Trophoblast cell (in vitro differentiated cells and primary cell): Measurements from ENCODE around the gene MYO5A.
A peak's percentile ranks its signal among the peaks of the same experiment; 100 is the strongest.

Experiments
- DNase-seq, 2 donors: peaks; one replicate each; pipeline ENCODE4 v3.0.0-alpha.2; 2016
- H2AFZ ChIP-seq: 2 replicates; pipeline ENCODE4 v1.6.1; 2013; ENCODE audit warnings: low read length, moderate library complexity, mild to moderate bottlenecking; ENCODE audit not compliant: insufficient read depth, poor library complexity
- H2AK5ac ChIP-seq: 2 replicates; pipeline ENCODE4 v1.6.1; 2013; ENCODE audit warnings: mild to moderate bottlenecking, low read length
- H2BK120ac ChIP-seq: 2 replicates; pipeline ENCODE4 v1.6.1; 2013; ENCODE audit warnings: low read length, mild to moderate bottlenecking, moderate library complexity; ENCODE audit not compliant: insufficient read depth, poor library complexity
- H2BK12ac ChIP-seq: 2 replicates; pipeline ENCODE4 v1.6.1; 2013; ENCODE audit warnings: mild to moderate bottlenecking, low read length, moderate library complexity
- H2BK5ac ChIP-seq: 2 replicates; pipeline ENCODE4 v1.6.1; 2013; ENCODE audit warnings: low read length, low read depth, moderate library complexity, mild to moderate bottlenecking; ENCODE audit not compliant: poor library complexity
- H3K14ac ChIP-seq: 2 replicates; pipeline ENCODE4 v1.6.1; 2013; ENCODE audit warnings: mild to moderate bottlenecking, low read length
- H3K18ac ChIP-seq: 2 replicates; pipeline ENCODE4 v1.6.1; 2013; ENCODE audit warnings: mild to moderate bottlenecking, low read length
- H3K23ac ChIP-seq: 2 replicates; pipeline ENCODE4 v1.6.1; 2013; ENCODE audit warnings: low read length
- H3K27ac ChIP-seq: 2 replicates; pipeline ENCODE4 v1.5.1; 2013; ENCODE audit warnings: low read depth, mild to moderate bottlenecking, inconsistent platforms, low read length, moderate library complexity
- H3K27me3 ChIP-seq: 2 replicates; pipeline ENCODE4 v1.6.1; 2013; ENCODE audit warnings: inconsistent platforms, mild to moderate bottlenecking, low read length, moderate library complexity; ENCODE audit not compliant: insufficient read depth
- H3K36me3 ChIP-seq, 2 experiments: 1 replicate in 1 of 2; 2 replicates in 1 of 2; pipeline ENCODE4 v1.6.1; 2013; ENCODE audit warnings: low read length in 2 of 2, mild to moderate bottlenecking in 2 of 2, moderate library complexity in 1 of 2; ENCODE audit not compliant: insufficient read depth in 2 of 2, control insufficient read depth in 1 of 2
- H3K4ac ChIP-seq: 2 replicates; pipeline ENCODE4 v1.6.1; 2013; ENCODE audit warnings: low read depth, mild to moderate bottlenecking, low read length, moderate library complexity
- H3K4me1 ChIP-seq, 2 experiments: 1 replicate in 1 of 2; 2 replicates in 1 of 2; pipeline ENCODE4 v1.6.1; 2013; ENCODE audit warnings: low read length in 2 of 2, mild to moderate bottlenecking in 2 of 2, moderate library complexity in 1 of 2; ENCODE audit not compliant: insufficient read depth in 2 of 2, control insufficient read depth in 1 of 2
- H3K4me2 ChIP-seq: 2 replicates; pipeline ENCODE4 v1.6.1; 2013; ENCODE audit warnings: inconsistent platforms, mild to moderate bottlenecking, low read length, moderate library complexity
- H3K4me3 ChIP-seq: 2 replicates; pipeline ENCODE4 v1.5.1; 2013; ENCODE audit warnings: mild to moderate bottlenecking, low read depth, low read length, inconsistent platforms
- H3K79me1 ChIP-seq: one replicate; pipeline ENCODE4 v1.6.1; 2013; ENCODE audit warnings: low read length
- H3K79me2 ChIP-seq: 2 replicates; pipeline ENCODE4 v1.6.1; 2013; ENCODE audit warnings: low read length, mild to moderate bottlenecking; ENCODE audit not compliant: control insufficient read depth, insufficient read depth, poor library complexity
- H3K9ac ChIP-seq: 2 replicates; pipeline ENCODE4 v1.6.1; 2013; ENCODE audit warnings: mild to moderate bottlenecking, low read length
- H3K9me3 ChIP-seq: 2 replicates; pipeline ENCODE4 v1.6.1; 2013; ENCODE audit warnings: low read depth, mild to moderate bottlenecking, control low read depth, inconsistent platforms, low read length; ENCODE audit not compliant: insufficient read depth
- H4K12ac ChIP-seq: 2 replicates; pipeline ENCODE4 v1.6.1; 2013; ENCODE audit warnings: low read depth, mild to moderate bottlenecking, low read length, moderate library complexity
- H4K8ac ChIP-seq: 2 replicates; pipeline ENCODE4 v1.6.1; 2013; ENCODE audit warnings: low read depth, mild to moderate bottlenecking, low read length, moderate library complexity
- H4K91ac ChIP-seq: one replicate; pipeline ENCODE4 v1.6.1; 2013; ENCODE audit warnings: low read depth, mild to moderate bottlenecking, low read length, moderate library complexity
- WGBS: extraction: QIAGEN DNeasy Blood & Tissue Kit; methylation state at CpG from one replicate; pipeline ENCODE4 v1.1.7; 2013; ENCODE audit warnings: missing lambda C conversion rate; ENCODE audit not compliant: insufficient read length, insufficient coverage; ENCODE audit errors: extremely low coverage; 5-methylcytosine and 5-hydroxymethylcytosine counted together

MYO5A gene

GRCh38 chr15:52357949-52358348 lies 170.7 kb downstream of the MYO5A start:
- no peak overlapping the region for H4K91ac ChIP-seq
- no peak overlapping the region for H3K4ac ChIP-seq
- no peaks in the 10 kb centered on the region for H3K36me3 ChIP-seq
- H2AK5ac ChIP-seq: no peak overlapping the region
- H3K9me3 ChIP-seq: no peaks in the 10 kb centered on the region
- WGBS: no CpG with 5 or more reads among the region's 5 CpGs
- H3K79me1 ChIP-seq: no peaks in the 10 kb centered on the region
- no peak overlapping the region for H3K9ac ChIP-seq
- H2BK5ac ChIP-seq: no peak overlapping the region
- H3K27ac ChIP-seq: no peak overlapping the region
- no peak for DNase-seq
- no peaks in the 10 kb centered on the region for H3K79me2 ChIP-seq
- no peak overlapping the region for H3K4me3 ChIP-seq
- H2BK120ac ChIP-seq: no peak overlapping the region
- no peak overlapping the region for H3K14ac ChIP-seq
- H3K27me3 ChIP-seq: no peaks in the 10 kb centered on the region
- H2BK12ac ChIP-seq: no peak overlapping the region
- H3K4me2 ChIP-seq: no peak overlapping the region
- no peak overlapping the region for H3K18ac ChIP-seq
- H3K4me1 ChIP-seq: peaks cover 0 to 4% of the 10 kb centered on the region in 2 experiments
- no peak overlapping the region for H4K8ac ChIP-seq
- H4K12ac ChIP-seq: no peak overlapping the region
- H2AFZ ChIP-seq: no peak overlapping the region
- H3K23ac ChIP-seq: no peak overlapping the region

GRCh38 chr15:52352086-52352485 lies 176.6 kb downstream of the MYO5A start:
- Histone ChIP-seq H4K12ac (no peak overlapping the region), H2BK5ac (no peak overlapping the region), H3K36me3 (peaks cover 0 to 2% of the 10 kb centered on the region in 2 experiments), H3K23ac (no peak overlapping the region), H2BK12ac (no peak overlapping the region), H3K79me1 (peaks cover 2% of the 10 kb centered on the region), H2AFZ (no peak overlapping the region), H3K18ac (no peak overlapping the region), H3K79me2 (peaks cover 1% of the 10 kb centered on the region), H2AK5ac (no peak overlapping the region), H3K27me3 (no peaks in the 10 kb centered on the region), H3K9me3 (no peaks in the 10 kb centered on the region), H3K14ac (no peak overlapping the region), H3K4me2 (no peak overlapping the region), H3K9ac (no peak overlapping the region), H3K4me3 (no peak overlapping the region), H3K4me1 (peaks cover 3 to 4% of the 10 kb centered on the region in 2 experiments), H2BK120ac (no peak overlapping the region), H4K91ac (no peak overlapping the region), H3K4ac (no peak overlapping the region), H4K8ac (no peak overlapping the region), H3K27ac (no peak overlapping the region)
- DNase-seq: no peak
- WGBS: no CpG with 5 or more reads among the region's 1 CpG

GRCh38 chr15:52351206-52351908 lies 177.3 kb downstream of the MYO5A start:
- Histone ChIP-seq H3K9me3 (no peaks in the 10 kb centered on the region), H3K4me1 (peaks cover 3 to 4% of the 10 kb centered on the region in 2 experiments), H3K23ac (no peak overlapping the region), H3K36me3 (peaks cover 0 to 2% of the 10 kb centered on the region in 2 experiments), H4K12ac (no peak overlapping the region), H2BK12ac (no peak overlapping the region), H2BK5ac (no peak overlapping the region), H3K18ac (no peak overlapping the region), H3K27ac (no peak overlapping the region), H3K79me1 (peaks cover 2% of the 10 kb centered on the region), H3K4me3 (no peak overlapping the region), H2BK120ac (no peak overlapping the region), H2AFZ (no peak overlapping the region), H4K8ac (no peak overlapping the region), H3K4me2 (no peak overlapping the region), H3K79me2 (peaks cover 1% of the 10 kb centered on the region), H4K91ac (no peak overlapping the region), H2AK5ac (no peak overlapping the region), H3K27me3 (no peaks in the 10 kb centered on the region), H3K9ac (no peak overlapping the region), H3K14ac (no peak overlapping the region), H3K4ac (no peak overlapping the region)
- peak in 1 of 2 donors; percentile 55 for DNase-seq
- no CpG with 5 or more reads among the region's 9 CpGs for WGBS

DNA sequence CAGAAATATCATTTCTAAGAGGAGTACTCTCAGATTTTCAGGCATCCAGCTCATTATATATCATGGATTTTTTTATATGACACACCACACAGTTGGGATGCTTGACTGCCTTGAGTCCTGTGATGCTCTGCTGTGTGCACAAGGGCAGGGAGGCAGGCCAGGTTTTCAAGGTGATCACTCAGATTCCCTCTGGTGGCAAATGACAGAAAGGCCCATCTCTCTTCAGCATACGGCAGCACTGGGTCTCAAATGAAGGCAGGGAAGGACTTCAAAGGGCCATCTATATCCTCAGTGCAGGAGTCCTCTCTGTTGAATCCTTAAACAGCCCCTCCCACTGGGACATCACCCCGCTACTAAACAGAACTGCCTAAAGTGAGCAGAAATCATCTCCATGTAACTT lies 178.3 kb downstream of the MYO5A start:
- peaks cover 2% of the 10 kb centered on the region for H3K79me1 ChIP-seq
- no peak overlapping the region for H3K18ac ChIP-seq
- H3K23ac ChIP-seq: no peak overlapping the region
- no peak overlapping the region for H2AFZ ChIP-seq
- H3K9ac ChIP-seq: no peak overlapping the region
- peaks cover 1% of the 10 kb centered on the region for H3K79me2 ChIP-seq
- peaks cover 0 to 2% of the 10 kb centered on the region in 2 experiments for H3K36me3 ChIP-seq
- H3K4me1 ChIP-seq: peaks cover 3 to 4% of the 10 kb centered on the region in 2 experiments
- H3K4ac ChIP-seq: no peak overlapping the region
- H3K27ac ChIP-seq: no peak overlapping the region
- no peak overlapping the region for H4K91ac ChIP-seq
- no peak for DNase-seq
- no peak overlapping the region for H3K4me3 ChIP-seq
- H3K14ac ChIP-seq: no peak overlapping the region
- WGBS: no CpG with 5 or more reads among the region's 2 CpGs
- no peak overlapping the region for H3K4me2 ChIP-seq
- H4K12ac ChIP-seq: no peak overlapping the region
- no peak overlapping the region for H2BK12ac ChIP-seq
- H4K8ac ChIP-seq: no peak overlapping the region
- no peak overlapping the region for H2BK120ac ChIP-seq
- H3K27me3 ChIP-seq: no peaks in the 10 kb centered on the region
- H2AK5ac ChIP-seq: no peak overlapping the region
- H2BK5ac ChIP-seq: no peak overlapping the region
- H3K9me3 ChIP-seq: no peaks in the 10 kb centered on the region
